Lower leg skin (tissue), 4 donors: ENCODE measurements around the gene CYP11A1. TPM values are rescaled to one million over a fixed set of nuclear protein-coding genes. Genes with fewer than 3 reads are reported as not detected.

Source experiments
- DNase-seq, 2 donors: peaks; one replicate each; pipeline ENCODE4 v3.0.0-alpha.2; 2019; ENCODE audit warnings: low spot score in 2 of 2
- H3K4me3 ChIP-seq: fragments of 200-600 bp; sonication (generic); 2 replicates; pipeline ENCODE4 v1.5.1; 2017; ENCODE audit warnings: mild to moderate bottlenecking, low read depth; ENCODE audit not compliant: poor library complexity, severe bottlenecking
- POLR2A ChIP-seq, 2 donors: fragments of 450-650 bp; IDR thresholded peaks; one replicate each; pipeline ENCODE4 v1.6.1; 2016 to 2017; ENCODE audit warnings: antibody characterized with exemption in 2 of 2, mild to moderate bottlenecking in 1 of 2, moderate library complexity in 1 of 2
- WGBS, 2 donors: methylation state at CpG; one replicate each; pipeline ENCODE4 v1.1.5; 2018; 5-methylcytosine and 5-hydroxymethylcytosine counted together
- intact Hi-C: fragments of 100-400 bp; cut with DNase I; formaldehyde crosslinking; loops from one replicate; pipeline ENCODE4 v1.15.0; 2023; ENCODE audit warnings: low total_unique reads
- total RNA-seq, 4 donors: library from RNA; depleted of rRNA; stranded (reverse); fragments of >200 nt; gene quantifications; one replicate each; pipeline ENCODE4 v1.1.0, GENCODE V29; 2016
- TF ChIP-seq, protein P1 (sequence below), 3 donors: fragments of 450-650 bp; IDR thresholded peaks; one replicate each; pipeline ENCODE4 v1.5.1; 2016; ENCODE audit warnings: antibody characterized with exemption in 3 of 3, mild to moderate bottlenecking in 3 of 3, moderate library complexity in 2 of 3

CYP11A1 gene
- total RNA-seq, 4 donors from 2014 or later = 0.34 to 0.75 (median 0.49) TPM; not detected in 1

DNA sequence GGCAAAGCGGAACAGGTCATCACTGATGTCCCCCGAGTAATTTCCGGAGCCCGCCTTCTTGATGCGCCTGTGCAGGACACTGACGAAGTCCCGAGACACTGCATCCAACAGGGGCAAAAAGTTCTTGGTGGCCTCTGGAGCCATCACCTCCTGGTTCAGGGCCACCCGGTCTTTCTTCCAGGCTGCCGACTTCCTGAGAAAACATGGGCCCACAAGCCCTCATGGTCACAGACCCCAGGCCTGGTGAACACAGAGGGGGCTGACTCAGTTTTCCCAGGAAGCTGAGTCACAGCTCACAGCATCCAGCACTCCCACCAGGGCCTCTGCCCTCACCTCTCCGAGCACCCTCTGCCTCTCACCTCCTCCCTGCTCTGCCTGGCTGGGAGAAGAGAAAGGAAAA is 22.4 kb downstream of the CYP11A1 start:
- TF ChIP-seq POLR2A (IDR thresholded peaks at IDR 0.05) = no peak
- TF ChIP-seq, protein P1, sequence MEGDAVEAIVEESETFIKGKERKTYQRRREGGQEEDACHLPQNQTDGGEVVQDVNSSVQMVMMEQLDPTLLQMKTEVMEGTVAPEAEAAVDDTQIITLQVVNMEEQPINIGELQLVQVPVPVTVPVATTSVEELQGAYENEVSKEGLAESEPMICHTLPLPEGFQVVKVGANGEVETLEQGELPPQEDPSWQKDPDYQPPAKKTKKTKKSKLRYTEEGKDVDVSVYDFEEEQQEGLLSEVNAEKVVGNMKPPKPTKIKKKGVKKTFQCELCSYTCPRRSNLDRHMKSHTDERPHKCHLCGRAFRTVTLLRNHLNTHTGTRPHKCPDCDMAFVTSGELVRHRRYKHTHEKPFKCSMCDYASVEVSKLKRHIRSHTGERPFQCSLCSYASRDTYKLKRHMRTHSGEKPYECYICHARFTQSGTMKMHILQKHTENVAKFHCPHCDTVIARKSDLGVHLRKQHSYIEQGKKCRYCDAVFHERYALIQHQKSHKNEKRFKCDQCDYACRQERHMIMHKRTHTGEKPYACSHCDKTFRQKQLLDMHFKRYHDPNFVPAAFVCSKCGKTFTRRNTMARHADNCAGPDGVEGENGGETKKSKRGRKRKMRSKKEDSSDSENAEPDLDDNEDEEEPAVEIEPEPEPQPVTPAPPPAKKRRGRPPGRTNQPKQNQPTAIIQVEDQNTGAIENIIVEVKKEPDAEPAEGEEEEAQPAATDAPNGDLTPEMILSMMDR (IDR thresholded peaks at IDR 0.05) = no peak
- H3K4me3 ChIP-seq = no peak overlapping the region
- DNase-seq = no peak
- intact Hi-C loops = no loop called here
- WGBS, 2 donors = 92 to 93% methylated on average over 6 to 10 of the region's 10 CpGs

GRCh38 chr15:74343797-74344127 is 23.7 kb downstream of the CYP11A1 start:
- H3K4me3 ChIP-seq = no peak overlapping the region
- TF ChIP-seq POLR2A (IDR thresholded peaks at IDR 0.05) = no peak
- TF ChIP-seq, protein P1 (IDR thresholded peaks at IDR 0.05) = no peak
- whole genome bisulfite sequencing, 2 donors = 89 to 92% methylated on average over 8 of the region's 8 CpGs
- intact Hi-C loops = no loop called here
- DNase-seq = no peak

GRCh38 chr15:74343127-74343796 is 24.2 kb downstream of the CYP11A1 start:
- WGBS, 2 donors = 91 to 93% methylated on average over 14 of the region's 14 CpGs
- intact Hi-C loops = no loop called here
- no peak for DNase-seq
- H3K4me3 ChIP-seq = no peak overlapping the region
- TF ChIP-seq, protein P1 (IDR thresholded peaks at IDR 0.05) = no peak
- no peak for TF ChIP-seq POLR2A (IDR thresholded peaks at IDR 0.05)

- peak in 1 of 2 donors; percentile 50 for DNase-seq
- no peak for TF ChIP-seq POLR2A (IDR thresholded peaks at IDR 0.05)
- TF ChIP-seq, protein P1 (IDR thresholded peaks at IDR 0.05) = no peak
- 22 to 36% methylated on average over 4 of the region's 4 CpGs for WGBS, 2 donors
- no peak overlapping the region for H3K4me3 ChIP-seq
- intact Hi-C loops = no loop called here
Measured at GRCh38 chr15:74340150-74340549, 27.3 kb downstream of the CYP11A1 start.

GRCh38 chr15:74339371-74339770 is 28.1 kb downstream of the CYP11A1 start:
- intact Hi-C loops = no loop called here
- no peak for DNase-seq
- no peak overlapping the region for H3K4me3 ChIP-seq
- TF ChIP-seq, protein P1 (IDR thresholded peaks at IDR 0.05) = no peak
- no peak for TF ChIP-seq POLR2A (IDR thresholded peaks at IDR 0.05)
- WGBS, 2 donors = 91 to 93% methylated on average over 9 of the region's 9 CpGs

- TF ChIP-seq, protein P1 (IDR thresholded peaks at IDR 0.05) = no peak
- no peak for TF ChIP-seq POLR2A (IDR thresholded peaks at IDR 0.05)
- DNase-seq = no peak
- H3K4me3 ChIP-seq = no peak overlapping the region
- WGBS, 2 donors = 91 to 100% methylated on average over 5 of the region's 5 CpGs
- intact Hi-C loops = no loop called here
Measured at GRCh38 chr15:74338676-74339075, 28.8 kb downstream of the CYP11A1 start.
